ENCODE results near the gene CRYBG1. TPM values are rescaled to one million over a fixed set of nuclear protein-coding genes. Genes with fewer than 3 reads are reported as not detected.

The CRYBG1 gene
- total and polyA plus RNA-seq, 3 donors from 2014 or later = 4.8 to 16.5 (median 7.8) TPM

- DNase-seq = no peak
- intact Hi-C loops (cut with DNase I; ENCODE audit: low total_unique reads) = no loop called here
- WGBS, 2 donors = 62 to 66% methylated on average over 5 of the region's 5 CpGs
- Histone ChIP-seq H3K27me3 (no peaks in the 10 kb centered on the region), H3K9me3 (no peaks in the 10 kb centered on the region), H3K4me3 (no peak overlapping the region), H3K36me3 (ENCODE audit: low read depth, missing control alignments) (no peaks in the 10 kb centered on the region), H3K4me1 (no peaks in the 10 kb centered on the region), H3K27ac (no peak overlapping the region)
- TF ChIP-seq POLR2A (IDR thresholded peaks at IDR 0.05) (no peak), CTCF (IDR thresholded peaks at IDR 0.05) (no peak)
These were observed 65.9 kb downstream of the CRYBG1 start for GRCh38 chr6:106426250-106426970.

- H3K27ac ChIP-seq = no peak overlapping the region
- intact Hi-C loops (cut with DNase I; ENCODE audit: low total_unique reads) = no loop called here
- WGBS, 2 donors = 85 to 87% methylated on average over 4 to 7 of the region's 7 CpGs
- no peak overlapping the region for H3K4me3 ChIP-seq
- no peaks in the 10 kb centered on the region for H3K36me3 ChIP-seq (ENCODE audit: low read depth, missing control alignments)
- H3K9me3 ChIP-seq = no peaks in the 10 kb centered on the region
- H3K4me1 ChIP-seq = no peaks in the 10 kb centered on the region
- DNase-seq = no peak
- H3K27me3 ChIP-seq = no peaks in the 10 kb centered on the region
- TF ChIP-seq CTCF (IDR thresholded peaks at IDR 0.05) (no peak), POLR2A (IDR thresholded peaks at IDR 0.05) (no peak)
These were observed 69.9 kb downstream of the CRYBG1 start for GRCh38 chr6:106430466-106430865.

- 93 to 94% methylated on average over 4 of the region's 4 CpGs for WGBS, 2 donors
- Histone ChIP-seq H3K27ac (no peak overlapping the region), H3K4me1 (no peaks in the 10 kb centered on the region), H3K9me3 (no peaks in the 10 kb centered on the region), H3K27me3 (no peaks in the 10 kb centered on the region), H3K4me3 (no peak overlapping the region), H3K36me3 (ENCODE audit: low read depth, missing control alignments) (no peaks in the 10 kb centered on the region)
- no peak for DNase-seq
- intact Hi-C loops (cut with DNase I; ENCODE audit: low total_unique reads) = no loop called here
- TF ChIP-seq POLR2A (IDR thresholded peaks at IDR 0.05) (no peak), CTCF (IDR thresholded peaks at IDR 0.05) (no peak)
These were observed 70.9 kb downstream of the CRYBG1 start for GRCh38 chr6:106431405-106431804.

DNA sequence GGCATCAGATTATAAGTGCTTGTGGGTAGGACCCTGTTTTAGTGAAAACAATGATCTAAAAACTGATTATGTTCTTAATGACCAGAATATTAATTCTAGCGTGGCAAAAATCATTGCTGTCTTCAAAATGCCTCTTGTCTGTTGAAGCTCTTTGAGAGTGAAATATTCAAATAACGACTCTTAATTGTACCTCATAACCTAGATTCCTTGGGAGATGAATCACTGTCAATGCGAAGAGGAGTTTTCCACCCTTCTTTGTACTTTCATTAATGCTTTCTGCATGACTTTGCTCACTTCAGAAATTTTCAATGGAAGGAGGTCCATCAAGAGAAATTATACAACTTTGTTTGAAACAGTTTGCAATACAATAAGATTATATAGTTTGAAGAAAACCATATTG is 71.5 kb downstream of the CRYBG1 start:
- H3K9me3 ChIP-seq = no peaks in the 10 kb centered on the region
- H3K4me1 ChIP-seq = no peaks in the 10 kb centered on the region
- no peak overlapping the region for H3K4me3 ChIP-seq
- TF ChIP-seq CTCF (IDR thresholded peaks at IDR 0.05) (no peak), POLR2A (IDR thresholded peaks at IDR 0.05) (no peak)
- 85 to 88% methylated on average over 3 of the region's 3 CpGs for WGBS, 2 donors
- intact Hi-C loops (cut with DNase I; ENCODE audit: low total_unique reads) = no loop called here
- no peaks in the 10 kb centered on the region for H3K27me3 ChIP-seq
- H3K36me3 ChIP-seq (ENCODE audit: low read depth, missing control alignments) = no peaks in the 10 kb centered on the region
- DNase-seq = no peak
- no peak overlapping the region for H3K27ac ChIP-seq

GRCh38 chr6:106434530-106434929 is 74.0 kb downstream of the CRYBG1 start:
- Histone ChIP-seq H3K27ac (no peak overlapping the region), H3K4me1 (no peaks in the 10 kb centered on the region), H3K4me3 (no peak overlapping the region), H3K27me3 (no peaks in the 10 kb centered on the region), H3K36me3 (ENCODE audit: low read depth, missing control alignments) (no peaks in the 10 kb centered on the region), H3K9me3 (no peaks in the 10 kb centered on the region)
- TF ChIP-seq CTCF (IDR thresholded peaks at IDR 0.05) (no peak), POLR2A (IDR thresholded peaks at IDR 0.05) (no peak)
- no peak for DNase-seq
- intact Hi-C loops (cut with DNase I; ENCODE audit: low total_unique reads) = no loop called here
